GM06990 (cell line): ENCODE measurements around the gene CLEC17A.
A peak's percentile ranks its signal among the peaks of the same experiment; 100 is the strongest.
"Not testable (repeated sequence)": the region's sequence is repeated elsewhere in the genome, so short reads cannot be mapped to it uniquely, and the experiment has no call there.

Experiments used
- DNase-seq: peaks from one replicate; pipeline ENCODE4 v3.0.0-alpha.2; 2011; ENCODE audit not compliant: insufficient read length; ENCODE audit errors: extremely low read depth
- H3K27me3 ChIP-seq: replicated peaks from 2 replicates; pipeline ENCODE4 v1.6.0; 2011; ENCODE audit warnings: low read length; ENCODE audit not compliant: control insufficient read depth, insufficient read depth
- H3K36me3 ChIP-seq: 2 replicates; pipeline ENCODE4 v1.5.1; 2011; ENCODE audit warnings: low read length; ENCODE audit not compliant: control insufficient read depth, insufficient read depth
- H3K4me3 ChIP-seq: replicated peaks from 2 replicates; pipeline ENCODE4 v1.5.1; 2011; ENCODE audit warnings: low read depth, mild to moderate bottlenecking, control low read depth, low read length
- TF ChIP-seq, protein P1 (sequence below): IDR thresholded peaks from 2 replicates; pipeline ENCODE4 v1.5.1; 2011; ENCODE audit warnings: low read length, control low read depth, mild to moderate bottlenecking, inconsistent platforms; ENCODE audit not compliant: insufficient read depth, poor library complexity, severe bottlenecking

CLEC17A gene

DNA sequence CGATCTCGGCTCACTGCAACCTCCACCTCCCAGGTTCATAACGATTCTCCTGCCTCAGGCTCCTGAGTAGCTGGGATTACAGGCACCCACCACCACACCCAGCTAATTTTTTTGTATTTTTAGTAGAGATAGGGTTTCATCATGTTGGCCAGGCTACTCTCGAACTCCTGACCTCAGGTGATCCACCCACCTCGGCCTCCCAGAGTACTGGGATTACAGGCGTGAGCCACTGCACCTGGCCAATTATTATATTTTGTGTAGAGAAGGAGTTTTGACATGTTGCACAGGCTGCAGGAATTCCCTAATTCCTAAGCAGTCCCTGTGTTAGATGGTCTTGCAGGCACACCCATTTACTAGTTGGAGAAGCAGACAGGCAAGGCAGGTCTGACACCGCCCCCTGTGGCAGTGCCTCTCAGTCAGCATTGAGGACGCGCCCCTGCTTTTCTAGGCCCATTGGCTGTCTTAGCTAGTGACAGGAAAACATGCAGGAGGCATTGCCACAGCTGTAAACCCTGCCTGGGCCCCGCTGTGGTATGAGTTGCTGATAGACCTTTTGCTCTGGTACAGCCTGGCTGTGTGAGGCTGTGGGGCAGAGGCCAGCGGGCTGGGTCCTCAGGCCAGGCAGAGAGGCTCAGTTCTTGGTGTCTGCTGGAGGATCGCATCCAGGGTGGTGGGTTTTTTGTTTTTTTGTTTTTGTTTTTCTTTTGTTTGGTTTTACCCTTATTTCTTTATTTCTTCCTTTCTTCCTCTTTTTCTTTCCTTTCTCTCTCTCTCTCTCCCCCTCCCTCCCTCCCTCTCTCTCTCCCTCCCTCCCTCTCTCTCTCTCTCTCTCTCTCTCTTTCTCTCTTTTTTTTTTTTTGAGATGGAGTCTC is 31.5 kb upstream of the CLEC17A start:
- not testable (repeated sequence) for H3K36me3 ChIP-seq, DNase-seq, H3K27me3 ChIP-seq, H3K4me3 ChIP-seq
- TF ChIP-seq, protein P1, sequence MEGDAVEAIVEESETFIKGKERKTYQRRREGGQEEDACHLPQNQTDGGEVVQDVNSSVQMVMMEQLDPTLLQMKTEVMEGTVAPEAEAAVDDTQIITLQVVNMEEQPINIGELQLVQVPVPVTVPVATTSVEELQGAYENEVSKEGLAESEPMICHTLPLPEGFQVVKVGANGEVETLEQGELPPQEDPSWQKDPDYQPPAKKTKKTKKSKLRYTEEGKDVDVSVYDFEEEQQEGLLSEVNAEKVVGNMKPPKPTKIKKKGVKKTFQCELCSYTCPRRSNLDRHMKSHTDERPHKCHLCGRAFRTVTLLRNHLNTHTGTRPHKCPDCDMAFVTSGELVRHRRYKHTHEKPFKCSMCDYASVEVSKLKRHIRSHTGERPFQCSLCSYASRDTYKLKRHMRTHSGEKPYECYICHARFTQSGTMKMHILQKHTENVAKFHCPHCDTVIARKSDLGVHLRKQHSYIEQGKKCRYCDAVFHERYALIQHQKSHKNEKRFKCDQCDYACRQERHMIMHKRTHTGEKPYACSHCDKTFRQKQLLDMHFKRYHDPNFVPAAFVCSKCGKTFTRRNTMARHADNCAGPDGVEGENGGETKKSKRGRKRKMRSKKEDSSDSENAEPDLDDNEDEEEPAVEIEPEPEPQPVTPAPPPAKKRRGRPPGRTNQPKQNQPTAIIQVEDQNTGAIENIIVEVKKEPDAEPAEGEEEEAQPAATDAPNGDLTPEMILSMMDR: peak; percentile 55

DNA sequence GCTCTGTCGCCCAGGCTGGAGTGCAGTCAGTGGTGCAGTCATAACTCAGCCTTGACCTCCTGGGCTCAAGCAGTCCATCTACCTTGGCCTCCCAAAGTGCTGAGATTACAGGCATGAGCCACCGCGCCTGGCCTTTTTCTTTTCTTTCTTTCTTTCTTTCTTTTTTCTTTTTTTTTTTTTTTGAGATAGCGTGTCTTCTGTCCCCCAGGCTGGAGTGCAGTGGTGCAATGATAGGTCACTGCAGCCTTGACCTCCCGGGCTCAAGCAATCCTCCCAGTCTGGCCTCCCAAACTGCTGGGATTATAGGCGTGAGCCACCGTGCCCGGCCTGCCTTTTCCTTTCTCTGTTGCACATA is 30.9 kb upstream of the CLEC17A start:
- H3K4me3 ChIP-seq, H3K36me3 ChIP-seq, H3K27me3 ChIP-seq, DNase-seq: not testable (repeated sequence)

DNA sequence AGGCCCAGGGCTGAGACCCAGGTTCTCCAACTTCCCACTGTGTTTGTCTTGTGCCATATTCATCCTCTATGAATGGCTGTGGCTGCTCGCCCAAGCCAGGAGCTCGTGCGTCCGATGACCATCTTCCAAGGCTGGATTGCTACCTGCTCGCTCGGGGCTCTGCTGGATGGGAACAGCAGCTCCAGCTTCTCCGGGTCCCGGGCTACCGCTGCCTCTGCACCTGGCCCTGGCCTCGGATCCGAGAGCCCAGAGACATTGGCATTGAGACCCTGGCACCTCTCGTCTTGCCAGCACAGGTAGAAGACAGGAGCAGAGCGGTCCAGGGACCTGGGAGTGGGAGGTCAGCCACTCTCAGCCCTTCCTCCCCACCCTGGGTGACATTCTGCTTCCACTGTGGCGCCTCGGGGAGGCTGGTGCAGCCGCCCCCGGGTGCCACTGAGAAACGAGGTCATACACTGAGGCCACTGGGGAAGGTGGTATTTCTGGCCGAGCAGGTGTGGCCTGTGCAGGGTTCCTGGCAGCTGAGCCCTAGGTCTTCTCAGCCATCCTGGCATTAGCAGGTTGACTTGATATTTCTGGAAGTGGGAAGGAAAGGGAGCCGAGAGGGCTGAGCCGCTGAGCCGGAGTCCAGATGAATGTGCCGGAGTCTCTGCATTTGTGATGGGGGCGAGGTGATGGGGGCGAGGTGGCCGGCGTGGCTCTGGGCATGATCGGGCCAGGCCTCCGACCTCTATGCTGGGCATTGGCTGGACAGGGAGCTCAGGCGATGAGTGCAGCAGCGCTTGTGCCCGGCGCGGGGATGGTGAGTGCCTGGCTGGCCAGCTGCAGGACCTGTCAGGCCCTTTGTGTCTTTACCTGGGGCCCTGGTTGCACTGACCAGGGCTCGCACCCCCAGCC is 29.6 kb upstream of the CLEC17A start:
- H3K4me3 ChIP-seq: no peak overlapping the region
- H3K27me3 ChIP-seq: no peaks in the 10 kb centered on the region
- no peaks in the 10 kb centered on the region for H3K36me3 ChIP-seq
- no peak for DNase-seq
- TF ChIP-seq, protein P1: no peak

DNA sequence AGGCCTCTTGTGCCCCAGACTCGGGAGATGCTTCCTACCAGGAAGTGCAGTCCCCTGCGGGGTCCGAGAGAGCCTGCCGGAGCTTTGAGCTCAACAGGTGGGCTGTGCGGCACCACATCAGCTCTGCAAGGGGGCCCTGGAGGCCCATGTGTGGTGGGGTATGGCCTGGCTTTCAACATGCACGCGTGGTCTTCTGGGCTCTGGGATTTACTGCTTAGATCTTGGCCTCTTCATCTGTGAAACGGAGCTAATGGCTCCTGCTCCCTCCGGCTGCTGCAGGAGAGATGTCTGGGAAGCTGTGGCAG is 29.0 kb upstream of the CLEC17A start:
- TF ChIP-seq, protein P1: no peak
- no peaks in the 10 kb centered on the region for H3K27me3 ChIP-seq
- H3K4me3 ChIP-seq: no peak overlapping the region
- H3K36me3 ChIP-seq: no peaks in the 10 kb centered on the region
- DNase-seq: no peak

DNA sequence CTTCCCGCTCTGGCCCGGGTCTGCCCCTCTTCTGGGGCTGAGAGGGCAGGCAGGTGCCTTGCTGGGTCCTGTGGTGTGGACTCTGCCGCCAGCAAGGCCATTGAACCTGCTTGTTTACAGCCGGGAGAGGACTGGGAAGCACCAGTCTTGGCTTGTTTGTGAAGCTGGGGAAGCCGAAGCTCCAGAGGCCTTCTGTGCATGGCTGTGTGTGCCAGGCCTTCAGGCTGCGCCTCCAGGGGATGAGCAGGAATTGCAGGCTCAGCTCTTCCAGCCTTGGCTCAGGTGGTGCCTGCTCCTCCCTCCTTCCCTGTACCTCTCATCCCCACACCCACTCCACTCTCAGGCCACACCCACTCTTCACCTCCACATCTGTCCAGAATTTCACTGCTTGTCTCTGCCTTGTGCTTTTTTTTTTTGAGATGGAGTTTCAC is 28.5 kb upstream of the CLEC17A start:
- TF ChIP-seq, protein P1: no peak
- Histone ChIP-seq H3K27me3 (no peaks in the 10 kb centered on the region), H3K4me3 (no peak overlapping the region), H3K36me3 (no peaks in the 10 kb centered on the region)
- no peak for DNase-seq
